Large intestine (tissue), 12 donors: Measurements from ENCODE around the gene C1orf56. TPM values are rescaled to one million over a fixed set of nuclear protein-coding genes. Genes with fewer than 3 reads are reported as not detected.

Experiments
- DNase-seq, 2 donors: peaks; one replicate each; pipeline versions ENCODE4 v3.0.0 to v3.0.0-alpha.2; 2013
- H3K27ac ChIP-seq: one replicate; pipeline ENCODE4 v1.5.1; 2013; ENCODE audit warnings: low read length
- H3K27me3 ChIP-seq: 2 replicates; pipeline ENCODE4 v1.6.1; 2013; ENCODE audit warnings: low read length; ENCODE audit not compliant: control insufficient read depth, insufficient read depth
- H3K36me3 ChIP-seq: 2 replicates; pipeline ENCODE4 v1.6.1; 2013; ENCODE audit warnings: low read length; ENCODE audit not compliant: control insufficient read depth, insufficient read depth
- H3K4me1 ChIP-seq: one replicate; pipeline ENCODE4 v1.6.1; 2013; ENCODE audit warnings: low read length; ENCODE audit not compliant: control insufficient read depth, insufficient read depth
- H3K4me3 ChIP-seq: one replicate; pipeline ENCODE4 v1.5.1; 2013; ENCODE audit warnings: low read length
- H3K9me3 ChIP-seq: one replicate; pipeline ENCODE4 v1.6.1; 2013; ENCODE audit warnings: mild to moderate bottlenecking, low read depth, low read length, moderate library complexity; ENCODE audit not compliant: control insufficient read depth
- WGBS: methylation state at CpG from one replicate; pipeline ENCODE4 v1.1.5; 2013; ENCODE audit warnings: low lambda C conversion rate; ENCODE audit not compliant: insufficient coverage; 5-methylcytosine and 5-hydroxymethylcytosine counted together
- long read RNA-seq, 11 donors: transcript quantifications; one replicate each; lab custom pipeline, GENCODE V29; 2026
- polyA plus RNA-seq: library from polyadenylated mRNA; unstranded; fragments of 120-200 nt; gene quantifications from one replicate; pipeline ENCODE4 v1.2.1, GENCODE V29; 2013

The C1orf56 gene
- 7.0 TPM for polyA plus RNA-seq
- long read RNA-seq, donor 1, transcript C1orf56-201 (2 exons, 2,096 nt): major isoform, 5 of 5 reads
- long read RNA-seq, donor 1, partial matches to known transcripts: 0 of 5 reads
- long read RNA-seq, donor 1, other reads (novel, unspliced or antisense): 0 of 5 reads
- long read RNA-seq, donor 2, transcript C1orf56-201 (2 exons, 2,096 nt): major isoform, 6 of 96 reads
- long read RNA-seq, donor 2, partial matches to known transcripts: 90 of 96 reads
- long read RNA-seq, donor 2, other reads (novel, unspliced or antisense): 0 of 96 reads
- long read RNA-seq, donor 3: 0 reads
- long read RNA-seq, donor 4, partial matches to known transcripts: 0 of 2 reads
- long read RNA-seq, donor 4, other reads (novel, unspliced or antisense): 0 of 2 reads
- long read RNA-seq, donor 5, partial matches to known transcripts: 0 of 3 reads
- long read RNA-seq, donor 5, other reads (novel, unspliced or antisense): 0 of 3 reads
- long read RNA-seq, donor 6, transcript C1orf56-201 (2 exons, 2,096 nt): major isoform, 7 of 7 reads
- long read RNA-seq, donor 6, partial matches to known transcripts: 0 of 7 reads
- long read RNA-seq, donor 6, other reads (novel, unspliced or antisense): 0 of 7 reads
- long read RNA-seq, donor 7, partial matches to known transcripts: 0 of 3 reads
- long read RNA-seq, donor 7, other reads (novel, unspliced or antisense): 0 of 3 reads
- long read RNA-seq, donor 8, transcript C1orf56-201 (2 exons, 2,096 nt): major isoform, 12 of 12 reads
- long read RNA-seq, donor 8, partial matches to known transcripts: 0 of 12 reads
- long read RNA-seq, donor 8, other reads (novel, unspliced or antisense): 0 of 12 reads
- long read RNA-seq, donor 9, partial matches to known transcripts: 0 of 5 reads
- long read RNA-seq, donor 9, other reads (novel, unspliced or antisense): 0 of 5 reads
- long read RNA-seq, donor 10, transcript C1orf56-201 (2 exons, 2,096 nt): major isoform, 5 of 5 reads
- long read RNA-seq, donor 10, partial matches to known transcripts: 0 of 5 reads
- long read RNA-seq, donor 10, other reads (novel, unspliced or antisense): 0 of 5 reads
- long read RNA-seq, donor 11, partial matches to known transcripts: 0 of 1 reads
- long read RNA-seq, donor 11, other reads (novel, unspliced or antisense): 0 of 1 reads

- Histone ChIP-seq H3K27me3 (no peaks in the 10 kb centered on the region), H3K4me1 (peaks cover 8% of the 10 kb centered on the region), H3K36me3 (peaks cover 12% of the 10 kb centered on the region), H3K27ac (peak within 1 kb of the TSS; percentile 79), H3K4me3 (peak within 1 kb of the TSS; percentile 98), H3K9me3 (no peaks in the 10 kb centered on the region)
- WGBS: no CpG with 5 or more reads among the region's 29 CpGs
- peak; percentile 68 to 82 for DNase-seq
Measured at GRCh38 chr1:151047591-151047924, at the start of gene C1orf56. TSS of gene C1orf56 (plus strand) at chr1:151047751. CDS start at chr1:151047848, 97 bp downstream.

DNA sequence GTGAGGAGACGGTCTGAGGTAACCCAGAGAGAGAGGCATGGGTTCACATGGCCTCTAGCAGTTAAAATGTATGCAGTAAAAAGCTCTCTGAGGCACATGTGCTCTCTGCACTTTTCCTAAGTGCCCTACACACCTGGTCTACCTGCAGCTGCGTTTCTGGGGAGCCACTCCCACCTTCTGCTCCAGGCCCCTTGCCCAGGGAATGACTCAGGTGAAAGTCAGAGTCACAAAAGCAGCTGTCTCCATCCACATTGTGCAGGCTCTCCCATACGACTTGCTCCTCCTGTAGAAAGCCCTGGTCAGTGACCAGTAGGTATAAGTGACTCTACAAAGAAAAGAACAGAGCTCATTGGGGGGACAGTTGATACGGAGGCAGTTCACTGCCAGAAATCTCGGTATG lies 49.6 kb upstream of the C1orf56 start:
- Histone ChIP-seq H3K9me3 (no peaks in the 10 kb centered on the region), H3K4me3 (no peak overlapping the region), H3K27me3 (no peaks in the 10 kb centered on the region), H3K36me3 (peaks cover 48% of the 10 kb centered on the region), H3K27ac (no peak overlapping the region), H3K4me1 (no peaks in the 10 kb centered on the region)
- DNase-seq: no peak
- no CpG with 5 or more reads among the region's 5 CpGs for WGBS

DNA sequence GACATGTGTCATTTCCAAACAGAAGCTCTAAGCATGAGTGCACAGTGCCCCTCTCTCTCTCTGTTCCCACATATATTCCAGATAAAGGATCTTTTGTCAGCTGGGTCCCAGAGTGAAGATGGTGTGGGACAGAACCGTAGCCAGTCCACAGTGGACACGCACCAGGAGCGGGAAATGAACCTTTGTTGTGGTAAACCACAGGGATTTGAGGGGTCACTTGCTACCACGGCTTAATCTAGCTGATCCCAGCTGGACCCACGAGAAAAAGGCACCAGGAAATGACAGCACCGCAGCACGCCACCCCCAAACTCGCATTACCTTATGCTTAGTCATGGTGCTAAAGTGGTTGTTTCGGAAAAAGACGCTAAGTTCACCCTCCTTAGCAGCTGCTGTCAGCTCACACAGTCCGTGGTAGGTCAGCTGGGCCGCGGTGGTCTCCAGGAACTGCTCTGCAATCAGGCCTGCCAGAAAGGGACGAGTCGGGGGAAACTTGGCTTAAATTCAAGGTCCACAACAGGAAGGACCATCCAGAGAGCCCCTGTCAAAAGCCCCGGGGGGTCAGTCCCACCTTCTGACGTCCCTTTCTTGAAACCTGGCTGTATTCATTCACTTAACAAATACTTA lies 48.4 kb upstream of the C1orf56 start:
- Histone ChIP-seq H3K4me3 (no peak overlapping the region), H3K27me3 (no peaks in the 10 kb centered on the region), H3K9me3 (no peaks in the 10 kb centered on the region), H3K4me1 (peaks cover 2% of the 10 kb centered on the region), H3K36me3 (peaks cover 48% of the 10 kb centered on the region), H3K27ac (no peak overlapping the region)
- no peak for DNase-seq
- no CpG with 5 or more reads among the region's 17 CpGs for WGBS

DNA sequence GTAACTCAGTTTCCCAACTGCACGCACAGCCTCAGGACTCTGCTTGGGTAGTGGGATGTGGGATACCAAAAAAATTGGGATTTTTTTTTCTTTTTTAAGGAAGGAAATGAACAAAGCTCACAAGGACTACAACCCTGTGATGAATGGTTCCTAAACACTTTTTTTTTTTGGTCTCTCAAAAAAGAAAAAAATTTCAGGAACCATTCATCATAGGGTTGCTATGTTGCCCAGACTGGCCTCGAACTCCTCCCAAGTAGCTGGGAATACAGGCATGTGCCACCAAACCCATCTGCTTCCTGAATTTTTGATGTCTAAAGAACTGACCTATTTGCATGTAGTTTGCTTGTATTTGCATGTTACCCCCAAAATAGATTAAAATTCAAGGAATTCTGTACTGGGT lies 47.6 kb upstream of the C1orf56 start:
- Histone ChIP-seq H3K27me3 (no peaks in the 10 kb centered on the region), H3K27ac (no peak overlapping the region), H3K4me1 (peaks cover 6% of the 10 kb centered on the region), H3K9me3 (no peaks in the 10 kb centered on the region), H3K4me3 (no peak overlapping the region), H3K36me3 (peaks cover 48% of the 10 kb centered on the region)
- WGBS: 80% methylated on average over 1 of the region's 2 CpGs
- DNase-seq: no peak

- no peak for DNase-seq
- Histone ChIP-seq H3K4me1 (peaks cover 7% of the 10 kb centered on the region), H3K9me3 (no peaks in the 10 kb centered on the region), H3K4me3 (no peak overlapping the region), H3K27me3 (no peaks in the 10 kb centered on the region), H3K27ac (no peak overlapping the region), H3K36me3 (peaks cover 48% of the 10 kb centered on the region)
- WGBS: 100% methylated on average over 1 of the region's 3 CpGs
Measured at GRCh38 chr1:151000408-151000807, 47.1 kb upstream of the C1orf56 start.

- Histone ChIP-seq H3K4me1 (peaks cover 7% of the 10 kb centered on the region), H3K9me3 (no peaks in the 10 kb centered on the region), H3K27me3 (no peaks in the 10 kb centered on the region), H3K4me3 (no peak overlapping the region), H3K36me3 (peaks cover 48% of the 10 kb centered on the region), H3K27ac (no peak overlapping the region)
- WGBS: no CpG with 5 or more reads among the region's 4 CpGs
- no peak for DNase-seq
Measured at GRCh38 chr1:151001602-151002001, 45.9 kb upstream of the C1orf56 start.

- Histone ChIP-seq H3K9me3 (no peaks in the 10 kb centered on the region), H3K27me3 (no peaks in the 10 kb centered on the region), H3K27ac (no peak overlapping the region), H3K36me3 (peaks cover 46% of the 10 kb centered on the region), H3K4me1 (peaks cover 10% of the 10 kb centered on the region), H3K4me3 (no peak overlapping the region)
- no peak for DNase-seq
- WGBS: no CpG with 5 or more reads among the region's 3 CpGs
Measured at GRCh38 chr1:151002051-151002450, 45.5 kb upstream of the C1orf56 start.

DNA sequence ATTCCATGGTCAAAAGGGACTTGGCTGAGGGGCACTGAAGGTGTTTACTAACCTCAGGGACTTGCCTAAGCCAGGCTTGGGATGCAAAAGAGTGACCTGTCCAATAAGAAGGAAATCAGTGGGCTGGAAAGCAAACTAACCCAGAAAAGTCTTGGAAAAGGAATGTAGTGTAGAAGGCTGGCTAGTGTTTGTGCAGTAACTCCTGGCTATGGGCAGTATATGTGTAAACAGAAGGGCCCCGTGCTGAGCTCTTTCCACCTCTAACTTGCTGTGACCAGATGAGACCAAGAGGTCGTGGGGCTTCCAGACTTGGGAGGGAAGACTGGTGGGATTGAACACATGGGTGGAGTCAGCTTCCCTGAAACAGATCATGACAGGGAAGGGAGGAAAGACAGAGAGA lies 44.9 kb upstream of the C1orf56 start:
- WGBS: 80% methylated on average over 1 of the region's 2 CpGs
- Histone ChIP-seq H3K36me3 (peaks cover 40% of the 10 kb centered on the region), H3K27ac (no peak overlapping the region), H3K9me3 (no peaks in the 10 kb centered on the region), H3K27me3 (no peaks in the 10 kb centered on the region), H3K4me1 (peaks cover 14% of the 10 kb centered on the region), H3K4me3 (no peak overlapping the region)
- no peak for DNase-seq

DNA sequence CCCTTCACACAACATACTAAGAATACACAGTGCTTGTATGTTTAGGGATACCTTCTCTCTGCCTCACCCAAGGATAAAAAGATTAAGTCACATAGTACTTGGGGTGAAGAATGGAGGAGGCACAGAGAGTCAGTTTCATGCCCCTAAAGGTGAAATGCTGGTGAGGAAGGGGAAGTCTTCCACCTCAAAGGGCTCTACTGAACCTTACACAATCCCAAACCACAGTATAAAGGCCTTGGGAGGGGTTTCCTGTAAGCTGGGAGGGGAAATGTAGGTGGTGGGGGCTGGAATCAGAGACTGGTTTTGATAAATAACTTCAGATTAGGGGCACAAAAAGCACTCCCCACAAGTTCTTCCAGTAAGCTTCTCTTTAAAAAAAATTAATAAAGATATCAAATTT lies 44.4 kb upstream of the C1orf56 start:
- Histone ChIP-seq H3K4me3 (no peak overlapping the region), H3K36me3 (peaks cover 35% of the 10 kb centered on the region), H3K4me1 (peaks cover 18% of the 10 kb centered on the region), H3K9me3 (no peaks in the 10 kb centered on the region), H3K27ac (no peak overlapping the region), H3K27me3 (no peaks in the 10 kb centered on the region)
- DNase-seq: no peak

DNA sequence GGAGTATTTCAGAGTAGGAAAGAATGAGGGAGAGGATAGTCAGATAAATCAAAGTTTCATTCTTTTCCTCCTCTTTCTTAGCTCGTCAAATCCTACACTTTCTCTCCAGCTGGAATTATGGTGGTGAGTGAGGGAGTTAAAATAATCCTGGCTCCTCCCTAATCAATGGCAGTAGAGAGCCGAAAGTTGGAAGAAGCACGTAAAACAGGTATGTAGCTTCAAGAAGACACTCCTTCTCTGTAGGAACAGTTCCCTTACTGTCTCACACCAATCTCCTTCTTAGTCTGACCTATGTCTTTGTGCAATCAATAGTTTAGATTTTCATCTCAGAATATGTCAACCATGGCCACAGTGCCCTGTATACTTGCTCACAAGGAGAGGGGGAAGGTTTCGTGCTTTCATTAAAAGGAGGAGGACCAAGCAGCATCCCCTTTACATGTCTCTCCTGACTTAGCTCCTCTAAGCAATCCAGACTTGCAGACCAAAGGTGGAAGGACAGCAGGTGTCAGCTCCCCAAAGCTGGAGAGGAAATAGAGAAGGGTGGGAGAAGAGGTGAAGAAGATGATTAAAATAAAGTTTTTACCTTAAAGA lies 41.7 kb upstream of the C1orf56 start:
- Histone ChIP-seq H3K4me3 (peak overlapping the region; percentile 61), H3K9me3 (no peaks in the 10 kb centered on the region), H3K27me3 (no peaks in the 10 kb centered on the region), H3K27ac (peak overlapping the region; percentile 90), H3K36me3 (peaks cover 16% of the 10 kb centered on the region), H3K4me1 (peaks cover 32% of the 10 kb centered on the region)
- peak in 1 of 2 donors; percentile 52 for DNase-seq
- no CpG with 5 or more reads among the region's 4 CpGs for WGBS
